ENCODE data around the gene NKAIN2.
"Not testable (repeated sequence)": the region's sequence is repeated elsewhere in the genome, so short reads cannot be mapped to it uniquely, and the experiment has no call there.

NKAIN2 gene

DNA sequence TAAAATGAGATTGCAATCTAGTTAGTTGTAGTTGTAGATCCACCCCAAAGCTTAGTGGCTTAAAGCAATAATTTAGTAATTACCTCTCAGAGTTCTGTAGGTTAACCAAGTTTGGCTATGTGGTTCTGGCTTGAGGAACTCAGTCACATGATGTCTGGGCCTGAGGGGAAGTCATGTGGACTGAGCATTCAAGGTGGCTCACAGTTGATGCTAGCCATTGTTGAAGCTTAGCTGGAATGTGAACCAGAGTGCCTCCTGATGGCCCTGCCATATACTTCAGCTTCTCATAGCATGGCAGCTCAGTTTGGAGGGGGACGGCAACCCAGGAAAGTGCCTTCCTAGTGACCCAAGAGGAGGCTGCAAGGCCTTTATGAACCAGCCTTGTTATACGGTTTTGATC is 895.4 kb downstream of the NKAIN2 start:
- Histone ChIP-seq H3K27me3 (ENCODE audit: control insufficient read depth in 1 of 2, insufficient read depth in 2 of 2, low read length in 2 of 2) (no peaks in the 10 kb centered on the region), H3K4me3 (ENCODE audit: low read length in 2 of 2) (no peak overlapping the region), H3K36me3 (ENCODE audit: control insufficient read depth in 2 of 2, insufficient read depth in 2 of 2, low read length in 2 of 2) (no peaks in the 10 kb centered on the region), H3K27ac (ENCODE audit: low read length) (no peak overlapping the region), H3K9ac (ENCODE audit: low read length in 2 of 2) (no peak overlapping the region), H3K4me1 (ENCODE audit: control insufficient read depth, insufficient read depth, low read length) (no peaks in the 10 kb centered on the region), H3K9me3 (ENCODE audit: control insufficient read depth in 2 of 2, low read length in 2 of 2) (no peaks in the 10 kb centered on the region)

DNA sequence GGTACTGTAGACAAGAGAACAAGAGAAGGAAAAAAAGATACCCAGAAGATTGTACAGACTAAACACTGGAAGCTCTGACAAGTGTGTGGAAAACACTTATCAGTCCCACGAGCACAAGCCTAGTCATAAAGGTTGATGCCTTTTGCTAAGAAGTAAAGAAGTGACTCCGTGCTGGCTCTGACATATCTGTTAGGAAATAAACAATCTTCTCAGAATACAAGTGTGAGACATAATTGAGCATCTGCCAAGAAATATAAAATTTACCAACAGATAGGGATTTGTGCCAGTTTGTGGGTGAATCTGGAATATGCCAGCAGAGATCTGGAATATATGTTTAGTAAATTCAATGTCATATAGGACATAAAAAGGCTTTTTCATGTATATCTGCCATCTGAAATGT is 899.9 kb downstream of the NKAIN2 start:
- Histone ChIP-seq H3K9ac (ENCODE audit: low read length in 2 of 2) (no peak overlapping the region), H3K4me1 (ENCODE audit: control insufficient read depth, insufficient read depth, low read length) (no peaks in the 10 kb centered on the region), H3K4me3 (ENCODE audit: low read length in 2 of 2) (no peak overlapping the region), H3K9me3 (ENCODE audit: control insufficient read depth in 2 of 2, low read length in 2 of 2) (no peaks in the 10 kb centered on the region), H3K36me3 (ENCODE audit: control insufficient read depth in 2 of 2, insufficient read depth in 2 of 2, low read length in 2 of 2) (no peaks in the 10 kb centered on the region), H3K27me3 (ENCODE audit: control insufficient read depth in 1 of 2, insufficient read depth in 2 of 2, low read length in 2 of 2) (no peaks in the 10 kb centered on the region), H3K27ac (ENCODE audit: low read length) (no peak overlapping the region)

DNA sequence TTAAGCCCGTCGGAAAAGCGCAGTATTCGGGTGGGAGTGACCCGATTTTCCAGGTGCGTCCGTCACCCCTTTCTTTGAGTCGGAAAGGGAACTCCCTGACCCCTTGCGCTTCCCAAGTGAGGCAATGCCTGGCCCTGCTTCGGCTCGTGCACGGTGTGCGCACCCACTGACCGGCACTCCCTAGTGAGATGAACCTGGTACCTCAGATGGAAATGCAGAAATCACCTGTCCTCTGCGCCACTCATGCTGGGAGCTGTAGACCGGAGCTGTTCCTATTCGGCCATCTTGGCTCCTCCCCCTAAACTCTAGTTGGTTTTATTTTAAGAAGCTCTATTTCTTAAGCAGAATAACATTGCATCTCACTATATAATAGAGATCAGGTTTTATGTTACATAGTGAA is 908.9 kb downstream of the NKAIN2 start:
- H3K9ac ChIP-seq (ENCODE audit: low read length in 2 of 2); H3K36me3 ChIP-seq (ENCODE audit: control insufficient read depth in 2 of 2, insufficient read depth in 2 of 2, low read length in 2 of 2); H3K4me1 ChIP-seq (ENCODE audit: control insufficient read depth, insufficient read depth, low read length); H3K27me3 ChIP-seq (ENCODE audit: control insufficient read depth in 1 of 2, insufficient read depth in 2 of 2, low read length in 2 of 2); H3K27ac ChIP-seq (ENCODE audit: low read length); H3K4me3 ChIP-seq (ENCODE audit: low read length in 2 of 2); H3K9me3 ChIP-seq (ENCODE audit: control insufficient read depth in 2 of 2, low read length in 2 of 2): not testable (repeated sequence)

DNA sequence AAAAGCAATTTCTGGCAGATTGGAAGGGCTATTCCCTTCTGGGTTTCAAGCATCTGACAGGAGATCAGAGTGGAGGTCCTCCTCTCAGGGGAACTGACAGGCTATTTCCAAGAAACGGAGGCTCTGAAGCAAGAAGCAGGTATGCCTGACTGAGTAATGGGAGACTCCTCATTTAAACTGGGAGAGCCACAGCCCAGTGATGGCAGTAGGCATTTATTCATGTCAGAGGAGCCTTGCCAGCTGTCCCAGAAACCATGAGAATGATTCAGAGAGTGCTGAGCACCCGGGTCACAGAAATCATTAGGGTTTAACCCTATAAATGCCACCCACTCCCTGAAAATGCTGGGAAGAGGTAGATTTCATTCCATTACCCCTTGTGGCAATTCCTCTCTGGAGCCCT is 911.1 kb downstream of the NKAIN2 start:
- Histone ChIP-seq H3K9me3 (ENCODE audit: control insufficient read depth in 2 of 2, low read length in 2 of 2) (peaks cover 0 to 4% of the 10 kb centered on the region in 2 donors), H3K36me3 (ENCODE audit: control insufficient read depth in 2 of 2, insufficient read depth in 2 of 2, low read length in 2 of 2) (no peaks in the 10 kb centered on the region), H3K4me3 (ENCODE audit: low read length in 2 of 2) (no peak overlapping the region), H3K27ac (ENCODE audit: low read length) (no peak overlapping the region), H3K27me3 (ENCODE audit: control insufficient read depth in 1 of 2, insufficient read depth in 2 of 2, low read length in 2 of 2) (no peaks in the 10 kb centered on the region), H3K9ac (ENCODE audit: low read length in 2 of 2) (no peak overlapping the region), H3K4me1 (ENCODE audit: control insufficient read depth, insufficient read depth, low read length) (no peaks in the 10 kb centered on the region)

DNA sequence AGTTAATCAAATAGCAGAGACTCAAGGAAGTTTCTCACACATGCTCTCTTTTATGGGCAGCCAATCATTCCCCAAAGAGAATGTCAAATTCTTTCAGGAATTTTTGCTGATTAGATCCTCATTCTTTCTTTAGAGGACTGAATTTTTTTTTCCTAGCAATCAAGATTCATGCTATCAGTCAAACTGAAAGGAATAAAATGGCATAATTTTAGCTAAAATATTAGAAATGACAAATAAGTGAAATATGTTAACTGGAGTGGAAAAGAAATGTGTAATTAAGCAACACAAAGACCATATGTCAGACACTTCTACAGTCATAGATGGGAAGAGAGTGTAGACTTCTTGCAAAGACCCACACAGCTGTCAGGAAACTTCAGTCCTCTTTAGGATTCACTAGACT is 916.2 kb downstream of the NKAIN2 start:
- Histone ChIP-seq H3K4me1 (ENCODE audit: control insufficient read depth, insufficient read depth, low read length) (no peaks in the 10 kb centered on the region), H3K4me3 (ENCODE audit: low read length in 2 of 2) (no peak overlapping the region), H3K36me3 (ENCODE audit: control insufficient read depth in 2 of 2, insufficient read depth in 2 of 2, low read length in 2 of 2) (no peaks in the 10 kb centered on the region), H3K9me3 (ENCODE audit: control insufficient read depth in 2 of 2, low read length in 2 of 2) (peaks cover 0 to under 1% of the 10 kb centered on the region in 2 donors), H3K9ac (ENCODE audit: low read length in 2 of 2) (no peak overlapping the region), H3K27ac (ENCODE audit: low read length) (no peak overlapping the region), H3K27me3 (ENCODE audit: control insufficient read depth in 1 of 2, insufficient read depth in 2 of 2, low read length in 2 of 2) (no peaks in the 10 kb centered on the region)

DNA sequence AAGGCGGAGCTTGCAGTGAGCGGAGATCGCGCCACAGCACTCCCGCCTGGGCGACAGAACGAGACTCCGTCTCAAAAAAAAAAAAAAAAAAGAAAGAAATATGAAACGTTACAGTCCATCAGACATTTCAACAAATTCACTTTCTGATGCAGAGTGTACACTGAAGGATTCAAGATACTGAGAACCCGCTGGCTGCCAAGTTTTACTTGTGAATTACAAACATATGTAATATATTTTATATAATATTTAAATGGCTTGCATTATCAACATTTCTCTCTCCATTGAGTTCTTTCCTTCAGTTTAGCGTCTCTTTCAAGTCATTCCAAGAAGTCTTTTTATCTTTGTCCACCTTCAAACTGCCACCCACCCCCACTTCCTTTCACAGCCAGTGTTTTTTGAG is 917.7 kb downstream of the NKAIN2 start:
- H3K9ac ChIP-seq (ENCODE audit: low read length in 2 of 2), result no peak overlapping the region
- no peaks in the 10 kb centered on the region for H3K9me3 ChIP-seq (ENCODE audit: control insufficient read depth in 2 of 2, low read length in 2 of 2)
- H3K4me1 ChIP-seq (ENCODE audit: control insufficient read depth, insufficient read depth, low read length), result no peaks in the 10 kb centered on the region
- H3K27me3 ChIP-seq (ENCODE audit: control insufficient read depth in 1 of 2, insufficient read depth in 2 of 2, low read length in 2 of 2), result no peaks in the 10 kb centered on the region
- H3K27ac ChIP-seq (ENCODE audit: low read length), result no peak overlapping the region
- H3K36me3 ChIP-seq (ENCODE audit: control insufficient read depth in 2 of 2, insufficient read depth in 2 of 2, low read length in 2 of 2), result no peaks in the 10 kb centered on the region
- no peak overlapping the region for H3K4me3 ChIP-seq (ENCODE audit: low read length in 2 of 2)

DNA sequence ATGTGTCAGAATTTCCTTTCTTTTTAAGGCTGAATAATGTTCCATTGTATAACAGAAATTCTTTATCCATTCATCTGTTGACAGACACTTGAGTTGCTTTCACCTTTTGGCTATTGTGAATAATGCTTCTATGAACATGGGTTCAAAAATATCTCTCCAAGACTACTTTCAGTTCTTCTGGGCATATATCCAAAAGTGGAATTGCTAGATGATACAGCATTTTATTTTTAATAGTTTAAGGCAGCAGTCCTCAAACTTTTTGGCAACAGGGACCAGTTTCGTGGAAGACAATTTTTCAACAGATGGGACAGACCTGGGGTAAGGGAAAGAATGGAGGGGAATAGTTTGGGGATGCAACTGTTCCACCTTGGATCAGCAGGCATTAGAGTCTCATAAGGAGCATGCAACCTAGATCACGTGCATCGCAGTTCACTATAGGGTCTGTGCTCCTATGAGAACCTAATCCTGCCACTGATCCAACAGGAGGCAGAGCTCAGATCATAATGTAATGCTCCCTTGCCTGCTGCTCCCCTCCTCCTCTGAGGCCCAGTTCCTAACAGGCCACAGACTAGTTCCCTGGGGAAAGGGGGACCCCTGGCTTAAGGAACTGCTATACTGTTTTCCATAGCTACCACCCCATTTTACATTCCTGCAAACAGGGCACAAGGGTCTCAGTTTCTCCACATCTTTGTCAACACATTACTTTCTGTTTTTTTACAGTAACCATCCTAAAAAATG is 918.6 kb downstream of the NKAIN2 start:
- Histone ChIP-seq H3K4me3 (ENCODE audit: low read length in 2 of 2) (no peak overlapping the region), H3K9me3 (ENCODE audit: control insufficient read depth in 2 of 2, low read length in 2 of 2) (no peaks in the 10 kb centered on the region), H3K27me3 (ENCODE audit: control insufficient read depth in 1 of 2, insufficient read depth in 2 of 2, low read length in 2 of 2) (no peaks in the 10 kb centered on the region), H3K36me3 (ENCODE audit: control insufficient read depth in 2 of 2, insufficient read depth in 2 of 2, low read length in 2 of 2) (no peaks in the 10 kb centered on the region), H3K4me1 (ENCODE audit: control insufficient read depth, insufficient read depth, low read length) (no peaks in the 10 kb centered on the region), H3K27ac (ENCODE audit: low read length) (no peak overlapping the region), H3K9ac (ENCODE audit: low read length in 2 of 2) (no peak overlapping the region)

DNA sequence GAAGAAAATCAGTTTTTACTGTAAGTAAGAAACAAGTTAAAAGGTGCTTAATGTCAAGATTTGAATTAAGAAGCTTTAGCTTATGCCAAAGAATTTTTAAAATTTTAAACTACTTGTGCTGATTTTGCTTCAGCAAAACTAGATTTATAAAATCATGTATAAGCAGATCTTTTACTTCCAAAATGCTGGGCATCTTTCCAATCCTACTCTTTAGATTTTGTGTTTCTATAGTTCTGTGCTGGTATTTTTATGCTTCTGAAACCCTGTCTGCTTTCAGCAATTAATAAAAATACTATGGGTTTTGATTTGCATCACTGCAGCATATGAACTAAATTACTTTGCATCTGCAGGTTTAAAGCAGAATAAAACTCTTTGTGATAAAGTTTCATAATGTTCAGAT is 920.0 kb downstream of the NKAIN2 start:
- H3K27me3 ChIP-seq (ENCODE audit: control insufficient read depth in 1 of 2, insufficient read depth in 2 of 2, low read length in 2 of 2), result no peaks in the 10 kb centered on the region
- H3K4me3 ChIP-seq (ENCODE audit: low read length in 2 of 2), result no peak overlapping the region
- H3K4me1 ChIP-seq (ENCODE audit: control insufficient read depth, insufficient read depth, low read length), result no peaks in the 10 kb centered on the region
- no peak overlapping the region for H3K9ac ChIP-seq (ENCODE audit: low read length in 2 of 2)
- H3K36me3 ChIP-seq (ENCODE audit: control insufficient read depth in 2 of 2, insufficient read depth in 2 of 2, low read length in 2 of 2), result no peaks in the 10 kb centered on the region
- no peak overlapping the region for H3K27ac ChIP-seq (ENCODE audit: low read length)
- no peaks in the 10 kb centered on the region for H3K9me3 ChIP-seq (ENCODE audit: control insufficient read depth in 2 of 2, low read length in 2 of 2)

DNA sequence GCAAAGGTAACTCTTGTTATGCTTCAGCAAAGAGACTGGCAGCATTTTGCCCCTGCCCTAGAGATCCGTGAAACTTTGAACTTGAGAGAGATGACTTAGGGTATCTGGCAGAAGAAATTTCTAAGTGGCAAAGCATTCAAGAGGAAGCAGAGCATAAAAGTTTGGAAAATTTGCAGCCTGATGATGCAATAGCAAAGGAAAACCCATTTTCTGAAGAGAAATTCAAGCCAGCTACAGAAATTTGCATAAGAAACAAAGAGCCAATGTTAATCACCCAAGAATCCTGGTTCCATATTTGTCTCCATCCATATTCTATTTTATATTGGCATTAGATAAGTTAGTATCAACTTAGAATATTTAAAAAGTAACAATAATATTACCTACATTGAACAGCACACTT is 934.1 kb downstream of the NKAIN2 start:
- not testable (repeated sequence) for H3K36me3 ChIP-seq (ENCODE audit: control insufficient read depth in 2 of 2, insufficient read depth in 2 of 2, low read length in 2 of 2); H3K27ac ChIP-seq (ENCODE audit: low read length); H3K4me1 ChIP-seq (ENCODE audit: control insufficient read depth, insufficient read depth, low read length); H3K9me3 ChIP-seq (ENCODE audit: control insufficient read depth in 2 of 2, low read length in 2 of 2); H3K9ac ChIP-seq (ENCODE audit: low read length in 2 of 2); H3K4me3 ChIP-seq (ENCODE audit: low read length in 2 of 2); H3K27me3 ChIP-seq (ENCODE audit: control insufficient read depth in 1 of 2, insufficient read depth in 2 of 2, low read length in 2 of 2)

DNA sequence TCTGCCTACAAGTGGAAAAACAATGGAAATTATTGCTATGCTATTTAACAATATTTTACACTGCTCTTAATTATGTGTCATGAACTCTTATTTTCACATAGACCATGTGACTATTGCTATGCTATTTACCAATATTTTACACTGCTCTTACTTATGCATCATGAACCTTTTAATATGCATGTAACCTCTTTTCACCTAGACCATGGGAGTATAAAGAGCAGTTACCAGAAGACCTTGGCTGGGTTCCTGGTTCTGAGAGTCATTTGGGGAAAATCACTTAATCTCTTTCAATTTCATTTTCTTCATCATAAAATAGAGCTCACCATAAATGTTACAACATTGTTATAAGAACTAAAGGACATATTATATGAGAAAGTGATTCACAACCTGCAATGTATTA is 934.8 kb downstream of the NKAIN2 start:
- Histone ChIP-seq H3K27me3 (ENCODE audit: control insufficient read depth in 1 of 2, insufficient read depth in 2 of 2, low read length in 2 of 2) (no peaks in the 10 kb centered on the region), H3K4me3 (ENCODE audit: low read length in 2 of 2) (no peak overlapping the region), H3K9ac (ENCODE audit: low read length in 2 of 2) (no peak overlapping the region), H3K27ac (ENCODE audit: low read length) (no peak overlapping the region), H3K36me3 (ENCODE audit: control insufficient read depth in 2 of 2, insufficient read depth in 2 of 2, low read length in 2 of 2) (no peaks in the 10 kb centered on the region), H3K4me1 (ENCODE audit: control insufficient read depth, insufficient read depth, low read length) (no peaks in the 10 kb centered on the region), H3K9me3 (ENCODE audit: control insufficient read depth in 2 of 2, low read length in 2 of 2) (no peaks in the 10 kb centered on the region)

DNA sequence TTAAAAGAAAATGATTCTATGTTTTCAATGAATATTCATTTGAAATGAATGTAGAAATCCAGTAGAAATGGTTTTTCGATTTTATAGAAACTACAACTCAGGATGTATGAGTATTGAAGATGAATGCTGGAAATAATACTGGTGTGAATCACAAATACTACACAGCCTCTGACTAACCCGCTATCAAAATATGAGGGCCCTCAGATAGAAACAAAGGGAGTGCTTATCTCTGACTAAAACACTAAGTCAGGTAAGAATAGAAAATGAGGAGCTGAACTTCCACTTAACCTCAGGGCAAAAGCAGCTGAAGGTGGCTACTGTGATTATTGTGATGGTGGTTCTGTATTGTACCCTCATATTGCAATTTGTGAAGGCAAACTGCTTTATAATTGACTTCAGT is 937.7 kb downstream of the NKAIN2 start:
- no peak overlapping the region for H3K9ac ChIP-seq (ENCODE audit: low read length in 2 of 2)
- H3K27ac ChIP-seq (ENCODE audit: low read length), result no peak overlapping the region
- H3K27me3 ChIP-seq (ENCODE audit: control insufficient read depth in 1 of 2, insufficient read depth in 2 of 2, low read length in 2 of 2), result no peaks in the 10 kb centered on the region
- no peaks in the 10 kb centered on the region for H3K4me1 ChIP-seq (ENCODE audit: control insufficient read depth, insufficient read depth, low read length)
- H3K4me3 ChIP-seq (ENCODE audit: low read length in 2 of 2), result no peak overlapping the region
- H3K9me3 ChIP-seq (ENCODE audit: control insufficient read depth in 2 of 2, low read length in 2 of 2), result no peaks in the 10 kb centered on the region
- H3K36me3 ChIP-seq (ENCODE audit: control insufficient read depth in 2 of 2, insufficient read depth in 2 of 2, low read length in 2 of 2), result no peaks in the 10 kb centered on the region
